Raji (cell line): ENCODE results near the gene MZF1.

Experiments
- POLR2A ChIP-seq: IDR thresholded peaks from 2 replicates; pipeline ENCODE4 v1.6.1; 2011; ENCODE audit warnings: low read depth, low read length, control low read depth; ENCODE audit not compliant: insufficient read depth

MZF1 gene

DNA sequence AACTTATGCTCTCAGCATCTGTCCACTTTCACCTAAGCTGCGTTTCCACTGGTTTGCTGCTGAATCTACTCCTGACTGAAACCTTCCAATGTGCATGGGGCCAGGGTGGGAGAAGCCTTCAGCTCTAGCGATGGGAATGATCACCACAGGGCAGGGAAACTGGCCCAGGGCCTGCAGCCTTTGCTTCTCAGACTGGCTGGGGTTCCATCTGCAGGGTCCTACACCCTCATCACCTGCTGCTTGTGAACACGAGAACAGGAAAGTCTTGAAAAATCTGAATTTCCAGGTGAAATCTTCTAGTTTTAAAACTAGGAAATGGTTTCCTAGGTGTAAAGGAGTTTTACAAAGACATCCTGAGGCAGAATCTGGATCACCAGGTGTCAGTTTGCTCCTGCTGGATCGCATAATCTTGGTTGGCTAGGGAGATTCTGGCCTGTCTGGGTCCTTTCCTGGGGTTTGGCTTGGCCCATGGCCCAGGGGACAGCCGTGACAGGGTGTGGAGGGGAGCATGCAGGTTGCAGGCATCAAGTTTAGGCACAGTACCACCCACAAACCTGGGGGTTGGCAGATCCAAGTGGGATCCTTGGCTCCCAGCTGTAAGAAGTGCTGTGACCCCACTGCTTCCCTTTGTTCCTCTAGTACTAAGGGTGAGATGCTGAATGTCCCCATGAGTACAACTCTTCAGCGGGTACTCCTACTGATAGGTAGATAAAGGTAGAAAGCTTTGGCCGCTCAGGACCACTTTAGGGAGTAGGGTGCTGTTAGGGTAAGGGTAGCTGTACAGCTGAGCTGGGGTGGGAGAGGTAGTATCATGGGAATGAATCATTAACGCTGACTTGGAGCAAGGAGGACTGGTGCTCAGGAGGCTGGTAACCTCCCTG lies 12.9 kb downstream of the MZF1 start:
- no peak for TF ChIP-seq POLR2A

DNA sequence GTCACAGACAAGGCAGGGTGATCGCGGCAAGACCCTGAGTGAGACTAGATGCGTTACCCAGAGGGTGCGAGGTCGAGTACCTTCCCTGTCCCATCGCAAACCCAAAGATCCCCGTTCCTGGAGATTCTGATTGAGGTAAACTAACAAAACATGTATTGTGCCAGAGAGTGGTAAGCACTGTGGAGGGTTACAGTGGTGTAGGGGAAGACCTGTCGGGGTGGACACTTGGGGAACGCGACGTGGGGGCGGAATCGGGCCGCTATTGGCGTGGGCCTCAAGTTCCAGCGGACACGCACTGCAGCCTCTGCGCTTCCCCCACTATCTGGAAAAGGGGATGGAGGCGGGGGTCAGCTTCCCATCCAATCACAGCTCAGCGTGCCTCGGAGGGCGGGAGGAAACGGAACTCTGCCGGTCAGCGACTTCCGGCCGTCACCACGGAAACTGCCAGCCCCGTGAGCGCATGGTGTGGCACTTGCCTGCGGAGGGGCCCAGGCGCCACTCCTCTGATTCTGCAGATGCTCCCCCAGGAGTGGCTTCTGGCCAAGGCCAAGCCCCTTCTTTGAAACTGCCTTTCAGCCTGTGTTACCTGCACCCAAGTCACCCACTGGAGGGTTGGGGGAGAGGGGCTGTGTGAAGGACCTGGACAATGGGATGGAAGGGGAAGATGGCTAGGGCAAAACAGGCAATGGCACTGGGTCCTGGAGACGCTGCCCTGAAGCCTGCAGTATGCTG lies 13.7 kb downstream of the MZF1 start:
- TF ChIP-seq POLR2A, result peak; percentile 85

DNA sequence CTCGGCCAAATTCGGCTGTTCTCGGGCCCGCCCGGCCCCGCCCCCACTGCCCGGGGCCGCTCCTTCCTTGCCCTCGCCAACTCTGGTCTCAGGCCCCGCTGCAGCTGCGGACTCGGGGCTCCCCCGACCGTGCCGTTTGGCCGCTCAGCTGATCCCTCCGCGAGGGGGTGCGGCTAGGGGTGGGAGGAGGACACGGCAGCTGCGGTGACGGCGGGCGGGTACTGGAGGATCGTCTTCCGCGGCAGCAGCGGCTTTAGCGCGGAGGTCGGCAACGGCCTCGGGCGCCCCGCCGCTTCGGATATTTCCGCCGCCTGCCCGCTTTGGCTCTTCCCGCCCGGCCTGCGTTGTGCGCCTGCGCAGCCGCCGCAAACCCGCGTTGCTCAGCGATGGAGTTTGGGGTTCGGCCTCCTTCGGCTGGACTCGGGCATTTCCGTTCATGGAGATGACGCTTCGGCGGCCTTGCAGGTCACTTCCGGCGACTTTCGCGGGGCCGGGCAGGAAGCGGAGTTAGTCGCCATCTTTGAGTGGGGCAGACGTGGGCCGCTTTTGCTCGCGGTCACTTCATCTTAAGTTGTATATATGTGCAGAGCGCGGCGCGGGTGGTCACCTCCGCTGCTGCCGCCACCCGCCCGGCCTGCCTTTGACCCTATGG lies 14.4 kb downstream of the MZF1 start:
- TF ChIP-seq POLR2A, result peak; percentile 63; the same call in 1 of the 2 replicates

GRCh38 chr19:58558066-58558622 lies 15.0 kb downstream of the MZF1 start, which contains the start of gene UBE2M:
TSS of gene UBE2M (minus strand) at chr19:58558611. CDS start at chr19:58558381, 230 bp downstream.
- no peak for TF ChIP-seq POLR2A

GRCh38 chr19:58557221-58558065 lies 15.7 kb downstream of the MZF1 start:
- no peak for TF ChIP-seq POLR2A

DNA sequence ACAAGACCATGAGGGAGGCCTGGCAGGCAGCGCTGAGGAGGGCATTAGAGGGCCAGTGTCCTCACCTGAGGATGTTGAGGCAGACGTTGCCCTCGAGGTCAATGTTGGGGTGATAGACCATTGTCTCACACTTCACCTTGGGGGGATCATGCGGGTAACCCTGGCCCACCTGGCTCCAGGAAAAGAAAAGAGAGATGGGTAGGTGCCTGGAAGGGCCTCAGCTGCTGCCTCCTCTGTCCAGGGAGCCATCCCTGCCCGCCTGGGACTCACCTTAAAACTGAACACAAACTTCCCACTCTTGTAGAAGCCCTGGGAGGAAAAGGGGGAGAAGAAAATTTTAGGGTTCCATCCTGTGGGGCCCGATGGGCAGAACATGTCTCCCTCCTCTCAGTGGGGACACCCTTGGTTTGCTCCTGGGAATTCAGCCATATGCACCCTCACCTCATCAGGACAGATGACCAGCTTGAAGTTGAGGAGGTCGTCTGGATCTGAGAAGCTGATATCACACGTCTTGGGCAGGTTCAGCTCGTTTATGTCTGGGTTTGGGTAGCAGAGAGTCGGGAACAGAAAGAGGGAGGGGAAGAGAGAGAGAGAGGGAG lies 16.4 kb downstream of the MZF1 start:
- TF ChIP-seq POLR2A, result no peak

GRCh38 chr19:58555920-58556621 lies 17.1 kb downstream of the MZF1 start:
- TF ChIP-seq POLR2A, result no peak

DNA sequence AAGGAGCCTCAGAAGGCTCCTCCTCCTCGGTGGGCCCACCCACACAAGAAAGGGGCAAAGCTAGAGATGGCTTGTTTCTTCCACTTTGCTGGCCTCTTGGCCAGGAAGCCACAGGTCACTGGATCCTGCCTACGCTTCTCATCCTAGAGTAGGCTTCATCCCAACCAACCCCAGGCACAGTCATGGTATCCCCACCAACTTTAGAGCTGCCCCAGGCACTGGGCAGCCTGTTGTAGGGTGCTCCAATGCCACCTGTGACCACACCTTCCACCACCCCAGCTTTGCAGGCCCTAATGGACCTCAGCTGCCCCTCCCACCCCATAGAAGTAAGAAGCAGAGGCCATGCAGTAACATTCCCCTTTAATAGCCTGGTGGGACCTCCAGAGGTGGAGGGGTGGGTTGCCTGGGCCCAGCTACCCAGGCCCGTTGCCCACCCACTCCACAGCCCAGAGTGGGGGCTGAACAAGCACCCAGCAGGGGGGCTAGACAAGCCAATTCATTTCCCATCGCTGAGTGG lies 17.7 kb downstream of the MZF1 start:
- TF ChIP-seq POLR2A, result no peak

GRCh38 chr19:58554494-58555368 lies 18.4 kb downstream of the MZF1 start, which contains the start of gene CHMP2A:
TSS of gene CHMP2A (minus strand) at chr19:58555105. CDS start at chr19:58554212, 893 bp downstream.
- peak; percentile 82 for TF ChIP-seq POLR2A

DNA sequence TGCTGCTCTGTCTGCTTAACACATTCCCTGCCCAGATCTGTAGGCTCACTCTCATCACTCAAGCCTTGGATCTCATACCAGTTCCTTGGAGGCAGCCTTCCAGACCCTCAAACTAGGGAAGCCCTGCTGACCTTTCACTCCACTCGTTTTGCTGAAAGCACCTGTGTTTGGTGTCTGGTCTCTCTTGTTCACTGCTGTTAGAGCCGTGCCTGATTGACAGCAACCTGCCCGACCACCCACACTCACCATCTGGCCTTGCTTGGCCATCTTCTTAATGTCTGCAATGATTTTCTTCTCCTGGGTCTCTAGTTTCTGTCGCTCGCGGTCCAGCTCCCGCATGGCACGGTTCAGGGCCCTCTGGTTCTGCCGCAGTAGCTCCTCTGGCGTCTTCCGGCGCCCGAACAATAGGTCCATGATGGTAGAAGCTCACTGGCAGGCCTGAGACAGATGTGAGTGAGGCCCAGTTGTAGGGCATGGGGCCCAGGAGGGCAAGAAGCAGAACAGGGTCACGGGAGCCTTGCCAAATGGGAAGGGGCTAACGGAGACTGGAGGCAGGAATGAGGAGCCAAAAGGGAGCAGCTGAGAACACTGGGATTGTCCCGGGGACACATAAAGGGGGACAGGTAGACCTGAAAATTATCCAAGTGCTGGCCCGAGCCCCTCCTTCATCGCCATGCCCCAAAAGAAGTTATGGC lies 19.2 kb downstream of the MZF1 start:
- no peak for TF ChIP-seq POLR2A

DNA sequence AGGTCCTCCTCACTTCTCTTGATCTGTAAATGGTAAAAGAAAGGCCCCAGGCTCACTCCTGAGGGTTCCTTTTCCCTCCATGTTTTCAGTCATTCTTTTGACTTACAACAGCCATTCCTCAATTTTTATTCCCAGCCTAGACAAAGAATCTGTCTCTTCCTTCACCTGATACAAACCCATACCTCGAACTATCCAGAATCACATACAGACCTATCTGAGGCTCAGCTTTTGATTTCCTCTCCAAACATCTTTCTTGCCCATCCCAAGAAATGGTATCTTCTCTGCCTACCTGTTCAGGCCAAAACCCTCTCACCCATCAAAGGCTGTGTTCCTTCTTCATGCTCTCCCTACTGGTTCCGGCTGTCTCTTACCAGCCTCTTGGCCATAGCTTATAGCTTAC lies 20.5 kb downstream of the MZF1 start:
- no peak for TF ChIP-seq POLR2A
